ENCODE data around the gene UBN2. TPM values are rescaled to one million over a fixed set of nuclear protein-coding genes. Genes with fewer than 3 reads are reported as not detected.

Gene UBN2
- total and polyA plus RNA-seq, 2 of the 13 experiments (the other 11 are each of a cell fraction or from before 2014, with no cell fraction given), result 5.6 to 5.7 TPM

DNA sequence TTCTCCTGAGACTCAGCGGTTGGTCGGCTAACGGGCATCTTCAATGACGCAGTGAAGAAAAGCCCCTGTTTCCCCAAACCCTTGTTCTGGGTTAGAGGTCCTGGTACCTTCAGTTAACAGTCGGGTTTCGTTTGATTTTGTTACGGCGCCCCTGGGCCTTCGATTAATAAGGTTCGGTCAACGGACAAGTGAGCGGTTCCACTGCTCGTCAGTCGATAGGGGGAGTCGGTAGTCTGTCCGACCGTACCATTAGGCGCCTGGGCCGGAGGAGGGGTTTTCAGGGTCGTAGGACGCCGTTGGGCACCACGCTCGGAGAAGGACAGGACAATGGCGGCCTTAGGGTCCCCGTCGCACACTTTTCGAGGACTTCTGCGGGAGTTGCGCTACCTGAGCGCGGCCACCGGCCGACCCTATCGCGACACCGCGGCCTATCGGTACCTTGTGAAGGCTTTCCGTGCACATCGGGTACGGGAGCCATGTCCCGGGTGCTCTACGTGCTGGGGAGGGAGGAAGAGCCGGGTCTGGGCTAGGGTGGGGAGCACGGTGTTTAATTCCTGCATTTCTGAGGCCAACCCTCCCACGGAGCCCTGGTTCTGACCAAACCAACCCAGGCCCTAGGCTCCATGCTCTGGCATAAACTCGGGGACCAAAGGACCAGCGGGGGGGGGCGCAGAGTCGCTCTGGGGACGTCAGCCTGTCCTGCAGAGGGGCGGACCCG lies 110.2 kb downstream of the UBN2 start, which contains the start of gene FMC1 (continued):
- TF ChIP-seq, protein P1, sequence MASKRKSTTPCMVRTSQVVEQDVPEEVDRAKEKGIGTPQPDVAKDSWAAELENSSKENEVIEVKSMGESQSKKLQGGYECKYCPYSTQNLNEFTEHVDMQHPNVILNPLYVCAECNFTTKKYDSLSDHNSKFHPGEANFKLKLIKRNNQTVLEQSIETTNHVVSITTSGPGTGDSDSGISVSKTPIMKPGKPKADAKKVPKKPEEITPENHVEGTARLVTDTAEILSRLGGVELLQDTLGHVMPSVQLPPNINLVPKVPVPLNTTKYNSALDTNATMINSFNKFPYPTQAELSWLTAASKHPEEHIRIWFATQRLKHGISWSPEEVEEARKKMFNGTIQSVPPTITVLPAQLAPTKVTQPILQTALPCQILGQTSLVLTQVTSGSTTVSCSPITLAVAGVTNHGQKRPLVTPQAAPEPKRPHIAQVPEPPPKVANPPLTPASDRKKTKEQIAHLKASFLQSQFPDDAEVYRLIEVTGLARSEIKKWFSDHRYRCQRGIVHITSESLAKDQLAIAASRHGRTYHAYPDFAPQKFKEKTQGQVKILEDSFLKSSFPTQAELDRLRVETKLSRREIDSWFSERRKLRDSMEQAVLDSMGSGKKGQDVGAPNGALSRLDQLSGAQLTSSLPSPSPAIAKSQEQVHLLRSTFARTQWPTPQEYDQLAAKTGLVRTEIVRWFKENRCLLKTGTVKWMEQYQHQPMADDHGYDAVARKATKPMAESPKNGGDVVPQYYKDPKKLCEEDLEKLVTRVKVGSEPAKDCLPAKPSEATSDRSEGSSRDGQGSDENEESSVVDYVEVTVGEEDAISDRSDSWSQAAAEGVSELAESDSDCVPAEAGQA (IDR thresholded peaks at IDR 0.05; ENCODE audit: low read depth), result peak; percentile 57; the same call in 1 of the 2 replicates
- TF ChIP-seq, protein P1 (CRISPR knock-in tag; IDR thresholded peaks at IDR 0.05; ENCODE audit: borderline replicate concordance), result no peak
- TF ChIP-seq, protein P2, sequence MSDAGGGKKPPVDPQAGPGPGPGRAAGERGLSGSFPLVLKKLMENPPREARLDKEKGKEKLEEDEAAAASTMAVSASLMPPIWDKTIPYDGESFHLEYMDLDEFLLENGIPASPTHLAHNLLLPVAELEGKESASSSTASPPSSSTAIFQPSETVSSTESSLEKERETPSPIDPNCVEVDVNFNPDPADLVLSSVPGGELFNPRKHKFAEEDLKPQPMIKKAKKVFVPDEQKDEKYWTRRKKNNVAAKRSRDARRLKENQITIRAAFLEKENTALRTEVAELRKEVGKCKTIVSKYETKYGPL (CRISPR knock-in tag; IDR thresholded peaks at IDR 0.05), result peak; percentile 19; the same call in 1 of the 2 replicates
- TF ChIP-seq ZSCAN12 (CRISPR knock-in tag; IDR thresholded peaks at IDR 0.05) (0 out of 2 replicates have a peak, but pooled peaks have one; percentile 33), ZNF782 (CRISPR knock-in tag; IDR thresholded peaks at IDR 0.05; ENCODE audit: borderline replicate concordance) (0 out of 2 replicates have a peak, but pooled peaks have one; percentile 31), BRCA1 (CRISPR knock-in tag; IDR thresholded peaks at IDR 0.05) (no peak), ZNF205 (CRISPR knock-in tag; IDR thresholded peaks at IDR 0.05) (no peak), MIER3 (CRISPR knock-in tag; IDR thresholded peaks at IDR 0.05; ENCODE audit: borderline replicate concordance) (0 out of 2 replicates have a peak, but pooled peaks have one; percentile 23), ZMAT5 (CRISPR knock-in tag; IDR thresholded peaks at IDR 0.05; ENCODE audit: borderline replicate concordance, low read depth) (no peak), ZNF263 (CRISPR knock-in tag; IDR thresholded peaks at IDR 0.05) (peak; percentile 96), NFE2 (CRISPR knock-in tag; IDR thresholded peaks at IDR 0.05) (no peak), ZFYVE20 (CRISPR knock-in tag; IDR thresholded peaks at IDR 0.05; ENCODE audit: borderline replicate concordance, low read depth) (no peak), ATF2 (CRISPR knock-in tag; IDR thresholded peaks at IDR 0.05) (peak; percentile 41; the same call in 1 of the 2 replicates), ZNF33A (CRISPR knock-in tag; IDR thresholded peaks at IDR 0.05; ENCODE audit: borderline replicate concordance) (0 out of 2 replicates have a peak, but pooled peaks have one; percentile 69), ZNF598 (CRISPR knock-in tag; IDR thresholded peaks at IDR 0.05; ENCODE audit: borderline replicate concordance) (peak; percentile 47; the same call in 1 of the 2 replicates), FOXK1 (CRISPR knock-in tag; IDR thresholded peaks at IDR 0.05; ENCODE audit: borderline replicate concordance, low read depth) (peak; percentile 7; the same call in 1 of the 2 replicates), SALL2 (CRISPR knock-in tag; IDR thresholded peaks at IDR 0.05) (0 out of 2 replicates have a peak, but pooled peaks have one; percentile 59), ZNF557 (CRISPR knock-in tag; IDR thresholded peaks at IDR 0.05) (no peak)
- TF ChIP-seq, protein P3, sequence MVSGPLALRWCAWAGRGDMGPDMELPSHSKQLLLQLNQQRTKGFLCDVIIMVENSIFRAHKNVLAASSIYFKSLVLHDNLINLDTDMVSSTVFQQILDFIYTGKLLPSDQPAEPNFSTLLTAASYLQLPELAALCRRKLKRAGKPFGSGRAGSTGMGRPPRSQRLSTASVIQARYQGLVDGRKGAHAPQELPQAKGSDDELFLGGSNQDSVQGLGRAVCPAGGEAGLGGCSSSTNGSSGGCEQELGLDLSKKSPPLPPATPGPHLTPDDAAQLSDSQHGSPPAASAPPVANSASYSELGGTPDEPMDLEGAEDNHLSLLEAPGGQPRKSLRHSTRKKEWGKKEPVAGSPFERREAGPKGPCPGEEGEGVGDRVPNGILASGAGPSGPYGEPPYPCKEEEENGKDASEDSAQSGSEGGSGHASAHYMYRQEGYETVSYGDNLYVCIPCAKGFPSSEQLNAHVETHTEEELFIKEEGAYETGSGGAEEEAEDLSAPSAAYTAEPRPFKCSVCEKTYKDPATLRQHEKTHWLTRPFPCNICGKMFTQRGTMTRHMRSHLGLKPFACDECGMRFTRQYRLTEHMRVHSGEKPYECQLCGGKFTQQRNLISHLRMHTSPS (CRISPR knock-in tag; IDR thresholded peaks at IDR 0.05; ENCODE audit: low read depth), result no peak
